A549 treated with AZD9567 at 1 μM for 4 hours (cell line): ENCODE measurements around the gene KIAA0825. TPM values are rescaled to one million over a fixed set of nuclear protein-coding genes. Genes with fewer than 3 reads are reported as not detected.

Experiments used
- total RNA-seq: library from RNA; stranded (reverse); fragments of 200-300 nt; extraction: Qiagen RNA extraction; gene quantifications from 5 replicates; pipeline ENCODE4 v1.2.3, GENCODE V29; 2022; ENCODE audit not compliant: insufficient read depth

Gene KIAA0825, protein sequence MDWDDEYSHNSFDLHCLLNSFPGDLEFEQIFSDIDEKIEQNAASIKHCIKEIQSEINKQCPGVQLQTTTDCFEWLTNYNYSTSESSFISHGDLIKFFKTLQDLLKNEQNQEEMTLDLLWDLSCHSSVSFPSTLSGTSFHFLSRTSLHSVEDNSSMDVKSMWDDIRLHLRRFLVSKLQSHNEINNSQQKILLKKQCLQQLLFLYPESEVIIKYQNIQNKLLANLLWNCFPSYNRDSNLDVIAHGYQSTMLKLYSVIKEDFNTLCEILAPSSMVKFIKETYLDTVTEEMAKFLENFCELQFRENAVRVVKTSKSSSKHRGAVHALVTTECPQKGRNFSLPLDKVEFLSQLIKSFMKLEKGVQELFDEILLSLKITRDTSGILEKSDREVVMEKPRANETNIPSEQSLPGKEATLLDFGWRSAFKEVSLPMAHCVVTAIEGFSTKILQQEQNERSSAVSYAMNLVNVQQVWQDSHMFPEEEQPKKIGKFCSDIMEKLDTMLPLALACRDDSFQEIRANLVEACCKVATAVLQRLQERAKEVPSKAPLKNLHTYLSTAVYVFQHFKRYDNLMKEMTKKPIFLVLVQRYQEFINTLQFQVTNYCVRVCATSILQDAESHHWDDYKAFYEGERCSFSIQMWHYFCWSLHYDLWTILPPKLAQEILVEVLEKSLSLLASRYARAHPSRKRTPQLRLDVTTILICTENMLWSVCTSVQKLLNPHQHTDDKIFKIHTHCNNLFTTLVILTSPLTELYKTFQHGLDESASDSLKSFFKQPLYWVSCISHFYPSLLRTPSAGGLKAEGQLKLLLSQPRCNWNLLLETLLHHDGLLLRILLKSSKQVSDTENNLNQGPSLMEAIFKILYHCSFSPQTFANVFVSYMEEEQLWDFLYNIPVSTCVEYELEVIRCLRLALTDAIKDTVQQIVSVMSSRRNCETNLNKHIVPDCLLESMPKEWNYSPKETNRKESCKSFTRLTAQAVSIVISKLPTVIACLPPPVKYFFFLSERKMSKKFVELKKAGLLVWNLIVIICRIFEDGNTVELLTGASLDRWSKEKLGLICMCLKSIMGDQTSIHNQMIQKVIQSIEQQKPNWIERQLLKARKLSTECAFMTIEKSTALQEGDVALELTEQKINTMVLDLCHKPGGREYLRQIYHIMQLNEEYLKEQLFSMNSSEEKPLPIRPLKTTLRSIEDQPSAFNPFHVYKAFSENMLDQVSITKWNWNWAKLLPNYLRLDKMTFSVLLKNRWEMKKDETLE (N-terminal part only)
- 0.57 to 0.87 TPM (median 0.65 TPM) in 4 of 5 replicates, not detected in the other for total RNA-seq

DNA sequence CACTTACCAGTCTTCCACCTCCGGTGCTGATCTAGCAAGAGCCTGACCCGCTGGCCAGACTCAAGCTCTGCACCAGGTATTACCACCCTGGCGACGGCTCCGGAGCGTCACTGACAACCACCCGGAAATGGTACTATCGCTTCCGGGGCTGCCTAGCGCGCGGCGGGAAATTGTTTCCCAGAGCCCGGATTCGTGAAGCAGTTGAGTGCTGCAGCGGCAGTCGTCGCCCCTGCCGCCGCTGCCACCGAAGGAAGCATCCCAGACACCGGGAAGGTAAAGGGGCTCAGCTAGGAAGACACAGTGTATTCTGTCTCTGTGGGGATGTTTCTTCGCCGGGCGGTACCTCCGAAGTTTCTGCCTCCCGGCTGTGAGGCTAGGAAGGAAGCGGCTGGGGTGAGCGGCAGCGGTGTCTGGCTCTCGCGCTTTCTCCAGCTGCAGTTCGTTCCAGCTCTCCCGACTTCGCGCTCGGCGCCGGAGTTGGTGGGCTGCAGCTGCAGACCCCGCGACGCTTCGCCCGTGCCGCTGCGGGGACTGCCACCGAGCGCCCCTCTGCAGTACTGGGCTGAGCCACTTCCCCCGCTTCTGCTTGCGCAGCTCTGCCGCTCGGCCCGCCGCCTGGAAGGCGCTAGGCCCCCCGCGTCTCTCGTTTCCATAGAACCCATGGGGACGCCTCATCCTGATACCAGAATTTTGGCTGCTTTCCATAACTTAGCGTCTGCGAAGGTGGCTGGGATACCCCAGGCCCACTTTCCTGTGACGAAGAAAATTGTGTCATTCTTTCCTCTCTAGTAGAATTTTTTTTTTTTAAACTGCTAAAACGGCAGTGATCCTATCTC lies at the start of gene KIAA0825, which contains the start of gene SLF1:
Gene KIAA0825, minus strand, starts transcription at position 112 of the 836 bp plus-strand sequence. CDS start 81,478 bp downstream, outside the sequence.
Gene SLF1, plus strand, starts transcription at position 177 of the 836 bp plus-strand sequence. CDS start 10,142 bp downstream, outside the sequence.

Other genes with a start within 250 kb of the KIAA0825 start
- 7.6 to 9.9 TPM (median 9.3 TPM) in 5 replicates for gene SLF1, start 65 bp upstream of the KIAA0825 start, total RNA-seq